Thyroid gland (tissue), 4 donors: ENCODE data around the gene TAF9B. TPM values are rescaled to one million over a fixed set of nuclear protein-coding genes. Genes with fewer than 3 reads are reported as not detected.
A peak's percentile ranks its signal among the peaks of the same experiment; 100 is the strongest.
"Not testable (repeated sequence)": the region's sequence is repeated elsewhere in the genome, so short reads cannot be mapped to it uniquely, and the experiment has no call there.

Source experiments
- DNase-seq, 2 donors: peaks; one replicate each; pipeline ENCODE4 v3.0.0-alpha.2; 2019
- H3K27ac ChIP-seq, 3 donors: fragments of 200-600 bp; sonication (generic); 1 replicate in 2 of 3; 2 replicates in 1 of 3; pipeline ENCODE4 v1.5.1; 2016 to 2019; ENCODE audit warnings: mild to moderate bottlenecking in 1 of 3, moderate library complexity in 1 of 3
- H3K27me3 ChIP-seq: fragments of 200-600 bp; sonication (generic); one replicate; pipeline ENCODE4 v1.5.1; 2019
- H3K36me3 ChIP-seq, 2 donors: fragments of 200-600 bp; sonication (generic); one replicate each; pipeline ENCODE4 v1.5.1; 2016 to 2019
- H3K4me1 ChIP-seq, 2 donors: fragments of 200-600 bp; sonication (generic); one replicate each; pipeline ENCODE4 v1.5.1; 2017 to 2019
- H3K4me3 ChIP-seq, 3 donors: fragments of 200-600 bp; sonication (generic); replicated peaks in 1 of 3; 1 replicate in 2 of 3; 2 replicates in 1 of 3; pipeline ENCODE4 v1.5.1; 2016; ENCODE audit warnings: mild to moderate bottlenecking in 1 of 3
- H3K9me3 ChIP-seq: fragments of 200-600 bp; sonication (generic); one replicate; pipeline ENCODE4 v1.5.1; 2017
- POLR2A ChIP-seq, 2 donors: fragments of 450-650 bp; IDR thresholded peaks; one replicate each; pipeline ENCODE4 v1.6.1; 2017; ENCODE audit warnings: antibody characterized with exemption in 2 of 2, mild to moderate bottlenecking in 2 of 2, moderate library complexity in 1 of 2
- WGBS, 2 donors: methylation state at CpG; one replicate each; pipeline ENCODE4 v1.1.5; 2017; 5-methylcytosine and 5-hydroxymethylcytosine counted together
- intact Hi-C: fragments of 100-400 bp; cut with DNase I; formaldehyde crosslinking; loops from one replicate; pipeline ENCODE4 v1.15.1; 2023
- total RNA-seq, 4 donors: library from RNA; depleted of rRNA; stranded (reverse); fragments of >200 nt; gene quantifications; one replicate each; pipeline ENCODE4 v1.2.3, GENCODE V29; 2016
- TF ChIP-seq, protein P1 (sequence below), 6 experiments: fragments of 200-600 bp in 3 of 6; fragments of 450-650 bp in 3 of 6; sonication (generic) in 3 of 6; IDR thresholded peaks; one replicate each; pipeline ENCODE4 v1.5.1; 2016 to 2019; ENCODE audit warnings: antibody characterized with exemption in 6 of 6, mild to moderate bottlenecking in 2 of 6, inconsistent platforms in 1 of 6, moderate library complexity in 1 of 6

TAF9B gene, protein sequence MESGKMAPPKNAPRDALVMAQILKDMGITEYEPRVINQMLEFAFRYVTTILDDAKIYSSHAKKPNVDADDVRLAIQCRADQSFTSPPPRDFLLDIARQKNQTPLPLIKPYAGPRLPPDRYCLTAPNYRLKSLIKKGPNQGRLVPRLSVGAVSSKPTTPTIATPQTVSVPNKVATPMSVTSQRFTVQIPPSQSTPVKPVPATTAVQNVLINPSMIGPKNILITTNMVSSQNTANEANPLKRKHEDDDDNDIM
- 10 to 100 TPM; 23.0 to 35.2 (median 25.9) TPM for total RNA-seq

DNA sequence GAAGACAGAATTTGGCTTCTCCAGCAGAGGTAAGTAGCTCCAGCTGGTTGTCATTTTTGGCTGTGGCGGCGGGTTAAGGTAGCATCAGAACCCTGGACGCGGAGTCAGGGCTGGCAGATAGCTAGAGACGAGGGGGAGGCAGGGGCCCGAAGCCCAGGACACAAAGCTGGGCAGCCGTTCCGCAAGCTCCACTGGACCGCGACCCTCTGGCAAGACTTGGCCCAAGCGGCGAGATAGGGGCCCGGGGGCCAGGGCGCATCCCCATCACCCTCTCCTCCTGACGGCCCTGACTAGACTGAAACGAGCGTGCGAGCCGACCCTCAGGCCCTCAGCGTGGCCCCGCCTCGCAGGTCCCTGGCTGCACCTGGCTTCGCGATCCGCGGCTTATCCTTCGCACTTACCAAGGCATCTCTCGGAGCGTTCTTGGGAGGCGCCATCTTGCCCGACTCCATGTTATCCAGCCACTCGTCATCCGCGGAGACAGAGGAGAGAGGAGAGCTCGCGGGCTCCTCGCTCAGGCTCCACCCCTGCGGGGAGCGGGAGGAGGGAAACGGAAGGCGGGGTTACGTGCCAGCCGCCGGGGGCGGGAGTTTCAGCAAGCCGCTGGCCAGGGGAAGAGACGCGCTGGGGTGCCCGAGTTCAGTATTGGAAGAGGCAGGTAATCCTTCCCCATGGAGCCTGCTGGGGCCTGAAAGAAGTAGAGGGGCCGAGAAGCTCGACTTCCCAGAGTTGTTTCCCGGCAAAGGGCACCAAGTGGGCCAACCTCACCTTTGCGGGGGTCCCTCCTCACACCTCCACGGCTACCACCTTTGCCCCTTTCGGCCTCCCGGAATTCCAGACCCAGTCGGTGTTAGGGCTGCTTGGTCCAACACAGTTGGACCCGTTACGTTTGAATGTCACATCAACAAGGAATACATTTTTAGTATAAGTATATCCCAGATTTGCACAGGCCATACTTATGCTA, at the start of gene TAF9B:
TSS of gene TAF9B (minus strand) at position 491 of the 964 bp plus-strand sequence. CDS start at position 452, 39 bp downstream.
- DNase-seq: peak; percentile 81 to 87
- Histone ChIP-seq H3K4me3 (peak within 1 kb of the TSS in 2 of 3 donors; percentile 51 to 55), H3K9me3 (no peaks in the 10 kb centered on the region), H3K27me3 (no peaks in the 10 kb centered on the region), H3K27ac (peak within 1 kb of the TSS; percentile 52 to 75 (median 68)), H3K36me3 (no peaks in the 10 kb centered on the region), H3K4me1 (no peaks in the 10 kb centered on the region)
- WGBS, 2 donors: 7 to 8% methylated on average over 24 to 36 of the region's 59 CpGs
- TF ChIP-seq, protein P1, sequence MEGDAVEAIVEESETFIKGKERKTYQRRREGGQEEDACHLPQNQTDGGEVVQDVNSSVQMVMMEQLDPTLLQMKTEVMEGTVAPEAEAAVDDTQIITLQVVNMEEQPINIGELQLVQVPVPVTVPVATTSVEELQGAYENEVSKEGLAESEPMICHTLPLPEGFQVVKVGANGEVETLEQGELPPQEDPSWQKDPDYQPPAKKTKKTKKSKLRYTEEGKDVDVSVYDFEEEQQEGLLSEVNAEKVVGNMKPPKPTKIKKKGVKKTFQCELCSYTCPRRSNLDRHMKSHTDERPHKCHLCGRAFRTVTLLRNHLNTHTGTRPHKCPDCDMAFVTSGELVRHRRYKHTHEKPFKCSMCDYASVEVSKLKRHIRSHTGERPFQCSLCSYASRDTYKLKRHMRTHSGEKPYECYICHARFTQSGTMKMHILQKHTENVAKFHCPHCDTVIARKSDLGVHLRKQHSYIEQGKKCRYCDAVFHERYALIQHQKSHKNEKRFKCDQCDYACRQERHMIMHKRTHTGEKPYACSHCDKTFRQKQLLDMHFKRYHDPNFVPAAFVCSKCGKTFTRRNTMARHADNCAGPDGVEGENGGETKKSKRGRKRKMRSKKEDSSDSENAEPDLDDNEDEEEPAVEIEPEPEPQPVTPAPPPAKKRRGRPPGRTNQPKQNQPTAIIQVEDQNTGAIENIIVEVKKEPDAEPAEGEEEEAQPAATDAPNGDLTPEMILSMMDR (IDR thresholded peaks at IDR 0.05): no peak
- peak in 1 of 2 donors; percentile 74 for TF ChIP-seq POLR2A (IDR thresholded peaks at IDR 0.05)
- intact Hi-C loops: no loop called here

DNA sequence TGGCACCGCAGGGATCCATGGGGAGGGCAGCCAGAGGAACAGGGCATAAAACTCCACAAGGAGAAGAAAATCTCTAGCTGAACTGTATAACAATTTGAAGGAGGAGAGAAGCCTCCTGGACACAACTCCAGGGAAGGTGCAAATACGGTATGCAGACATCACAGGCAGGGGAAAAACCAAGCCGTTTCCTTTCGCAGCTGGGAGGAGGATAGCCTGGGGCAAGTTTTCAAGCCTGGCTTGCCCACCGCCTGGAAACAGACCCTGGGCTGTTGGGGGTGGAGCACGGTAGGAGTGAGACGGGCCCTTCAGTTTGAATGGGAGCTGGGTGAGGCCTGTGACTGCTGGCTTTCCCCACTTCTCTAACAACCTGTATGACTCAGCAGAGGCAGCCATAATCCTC, 43.4 kb upstream of the TAF9B start:
- no peaks in the 10 kb centered on the region for H3K27me3 ChIP-seq
- no peaks in the 10 kb centered on the region for H3K4me1 ChIP-seq
- H3K4me3 ChIP-seq: no peak overlapping the region
- H3K36me3 ChIP-seq: no peaks in the 10 kb centered on the region
- intact Hi-C loops: no loop called here
- no peak overlapping the region for H3K27ac ChIP-seq
- no peak for TF ChIP-seq POLR2A (IDR thresholded peaks at IDR 0.05)
- TF ChIP-seq, protein P1 (IDR thresholded peaks at IDR 0.05): no peak
- no peaks in the 10 kb centered on the region for H3K9me3 ChIP-seq
- DNase-seq: no peak
- WGBS, 2 donors: 78 to 97% methylated on average over 5 of the region's 7 CpGs

DNA sequence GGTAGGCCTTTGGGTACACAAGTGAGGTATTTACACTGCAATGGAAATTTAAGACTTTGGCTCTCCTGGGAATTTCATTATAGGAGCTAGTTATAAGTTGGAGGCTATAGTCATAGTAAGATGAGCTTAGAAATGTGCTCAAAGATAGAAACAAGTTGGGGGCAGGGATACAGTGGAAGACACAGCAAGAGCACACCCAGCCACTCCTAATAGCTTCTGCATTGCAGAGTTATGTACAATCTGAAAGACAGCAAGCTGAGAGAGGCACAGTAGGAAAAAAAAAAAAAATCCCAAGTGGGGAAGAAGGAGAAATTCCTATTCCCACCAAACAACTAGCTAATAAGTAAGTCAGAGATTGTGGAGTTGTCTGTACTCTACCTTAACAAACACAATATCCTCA, 41.9 kb upstream of the TAF9B start:
- Histone ChIP-seq H3K9me3 (no peaks in the 10 kb centered on the region), H3K27me3 (no peaks in the 10 kb centered on the region), H3K4me1 (no peaks in the 10 kb centered on the region), H3K36me3 (no peaks in the 10 kb centered on the region), H3K27ac (no peak overlapping the region), H3K4me3 (no peak overlapping the region)
- TF ChIP-seq, protein P1 (IDR thresholded peaks at IDR 0.05): no peak
- TF ChIP-seq POLR2A (IDR thresholded peaks at IDR 0.05): no peak
- intact Hi-C loops: no loop called here
- DNase-seq: no peak

DNA sequence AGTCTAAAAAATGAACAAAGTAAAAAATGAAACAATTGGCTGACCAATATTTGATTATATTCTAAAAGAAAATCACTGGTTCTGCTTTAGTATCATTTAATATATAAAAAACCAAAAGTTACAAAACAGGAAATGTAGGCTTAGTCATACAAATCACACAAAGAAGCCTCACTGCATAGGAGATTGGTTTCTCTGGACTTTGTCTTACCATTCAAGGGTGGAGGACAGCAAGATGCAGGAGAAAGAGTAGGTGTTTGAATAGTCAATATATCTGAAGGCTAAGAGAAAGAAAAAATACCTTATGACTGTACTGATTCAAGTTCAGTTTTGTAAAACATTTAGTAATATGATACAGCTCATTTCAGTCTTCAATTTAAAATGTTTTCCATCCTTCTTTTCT, 28.6 kb upstream of the TAF9B start:
- Histone ChIP-seq H3K27ac (no peak overlapping the region), H3K9me3 (no peaks in the 10 kb centered on the region), H3K27me3 (no peaks in the 10 kb centered on the region), H3K4me1 (no peaks in the 10 kb centered on the region), H3K4me3 (no peak overlapping the region), H3K36me3 (no peaks in the 10 kb centered on the region)
- TF ChIP-seq POLR2A (IDR thresholded peaks at IDR 0.05): no peak
- TF ChIP-seq, protein P1 (IDR thresholded peaks at IDR 0.05): no peak
- intact Hi-C loops: no loop called here
- no peak for DNase-seq

DNA sequence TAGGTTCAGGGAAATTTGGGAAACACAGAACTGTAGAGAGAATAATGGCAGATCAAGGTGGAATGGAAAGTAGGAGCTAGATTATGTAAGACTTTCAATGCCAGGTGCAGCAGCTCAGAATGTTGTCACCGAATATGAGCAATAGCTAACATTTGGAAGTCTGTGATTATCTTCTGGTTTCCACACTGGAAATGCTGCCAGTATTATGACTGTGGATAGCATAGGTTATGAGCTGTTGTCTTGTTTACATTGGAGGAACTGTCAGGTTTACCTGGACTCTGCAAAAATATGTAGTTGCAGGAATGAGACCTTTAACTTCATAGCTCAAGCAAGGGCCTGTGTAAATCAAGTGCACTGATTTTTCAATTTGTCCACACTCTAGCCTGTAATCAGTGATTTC, 26.0 kb upstream of the TAF9B start:
- H3K9me3 ChIP-seq: no peaks in the 10 kb centered on the region
- intact Hi-C loops: no loop called here
- no peak overlapping the region for H3K4me3 ChIP-seq
- no peak overlapping the region for H3K27ac ChIP-seq
- H3K27me3 ChIP-seq: no peaks in the 10 kb centered on the region
- no peak for DNase-seq
- TF ChIP-seq, protein P1 (IDR thresholded peaks at IDR 0.05): no peak
- TF ChIP-seq POLR2A (IDR thresholded peaks at IDR 0.05): no peak
- no peaks in the 10 kb centered on the region for H3K36me3 ChIP-seq
- WGBS, 2 donors: 38 to 58% methylated on average over 1 of the region's 1 CpG
- H3K4me1 ChIP-seq: no peaks in the 10 kb centered on the region

DNA sequence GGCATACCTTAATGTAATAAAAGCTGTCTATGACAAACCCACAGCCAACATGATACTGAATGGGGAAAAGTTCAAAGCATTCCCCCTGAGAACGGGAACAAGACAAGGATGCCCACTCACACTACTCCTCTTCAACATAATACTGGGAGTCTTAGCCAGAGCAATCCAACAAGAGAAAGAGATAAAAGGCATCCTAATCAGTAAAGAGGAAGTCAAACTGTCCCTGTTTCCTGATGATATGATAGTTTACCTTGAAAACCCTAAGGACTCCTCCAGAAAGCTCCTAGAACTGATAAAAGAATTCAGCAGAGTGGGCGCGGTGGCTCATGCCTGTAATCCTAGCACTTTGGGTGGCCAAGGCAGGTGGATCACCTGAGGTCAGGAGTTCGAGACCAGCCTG, 23.7 kb upstream of the TAF9B start:
- H3K9me3 ChIP-seq, H3K27ac ChIP-seq, DNase-seq, H3K36me3 ChIP-seq, H3K4me3 ChIP-seq, intact Hi-C loops, H3K4me1 ChIP-seq, H3K27me3 ChIP-seq: not testable (repeated sequence)
- 96 to 100% methylated on average over 3 to 4 of the region's 4 CpGs for WGBS, 2 donors

DNA sequence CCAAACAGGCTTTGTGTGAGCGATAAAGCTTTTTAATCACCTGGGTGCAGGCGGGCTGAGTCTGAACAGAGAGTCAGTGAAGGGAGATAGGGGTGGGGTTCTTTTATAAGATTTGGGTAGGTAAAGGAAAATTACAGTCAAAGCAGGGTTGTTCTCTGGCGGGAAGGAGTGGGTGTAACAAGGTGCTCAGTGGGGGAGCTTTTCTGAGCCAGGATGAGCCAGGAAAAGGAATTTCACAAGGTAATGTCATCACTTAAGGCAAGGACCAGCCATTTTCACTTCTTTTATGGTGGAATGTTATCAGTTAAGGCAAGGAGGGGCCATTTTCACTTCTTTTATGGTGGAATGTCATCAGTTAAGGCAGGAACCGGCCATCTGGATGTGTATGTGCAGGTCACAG, 21.3 kb upstream of the TAF9B start:
- 87 to 88% methylated on average over 4 of the region's 4 CpGs for WGBS, 2 donors
- intact Hi-C loops, H3K4me1 ChIP-seq, H3K4me3 ChIP-seq, DNase-seq, H3K27me3 ChIP-seq, H3K36me3 ChIP-seq, H3K27ac ChIP-seq, H3K9me3 ChIP-seq: not testable (repeated sequence)
